Measurements from ENCODE around the gene METTL6. TPM values are rescaled to one million over a fixed set of nuclear protein-coding genes. Genes with fewer than 3 reads are reported as not detected.

The METTL6 gene
- total RNA-seq, 1 donor: 30.6 TPM

- DNase-seq (ENCODE audit: low read depth): peak; percentile 80
- TF ChIP-seq, protein P1, sequence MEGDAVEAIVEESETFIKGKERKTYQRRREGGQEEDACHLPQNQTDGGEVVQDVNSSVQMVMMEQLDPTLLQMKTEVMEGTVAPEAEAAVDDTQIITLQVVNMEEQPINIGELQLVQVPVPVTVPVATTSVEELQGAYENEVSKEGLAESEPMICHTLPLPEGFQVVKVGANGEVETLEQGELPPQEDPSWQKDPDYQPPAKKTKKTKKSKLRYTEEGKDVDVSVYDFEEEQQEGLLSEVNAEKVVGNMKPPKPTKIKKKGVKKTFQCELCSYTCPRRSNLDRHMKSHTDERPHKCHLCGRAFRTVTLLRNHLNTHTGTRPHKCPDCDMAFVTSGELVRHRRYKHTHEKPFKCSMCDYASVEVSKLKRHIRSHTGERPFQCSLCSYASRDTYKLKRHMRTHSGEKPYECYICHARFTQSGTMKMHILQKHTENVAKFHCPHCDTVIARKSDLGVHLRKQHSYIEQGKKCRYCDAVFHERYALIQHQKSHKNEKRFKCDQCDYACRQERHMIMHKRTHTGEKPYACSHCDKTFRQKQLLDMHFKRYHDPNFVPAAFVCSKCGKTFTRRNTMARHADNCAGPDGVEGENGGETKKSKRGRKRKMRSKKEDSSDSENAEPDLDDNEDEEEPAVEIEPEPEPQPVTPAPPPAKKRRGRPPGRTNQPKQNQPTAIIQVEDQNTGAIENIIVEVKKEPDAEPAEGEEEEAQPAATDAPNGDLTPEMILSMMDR (IDR thresholded peaks at IDR 0.05; ENCODE audit: insufficient read depth, low read length): no peak
- no peak overlapping the region for H3K4me3 ChIP-seq (ENCODE audit: low read depth, low read length)
Observed at GRCh38 chr3:15438983-15439382, 11.6 kb upstream of the METTL6 start.

GRCh38 chr3:15436246-15436645, 8.9 kb upstream of the METTL6 start:
- TF ChIP-seq, protein P1 (IDR thresholded peaks at IDR 0.05; ENCODE audit: insufficient read depth, low read length): no peak
- no peak for DNase-seq (ENCODE audit: low read depth)
- H3K4me3 ChIP-seq (ENCODE audit: low read depth, low read length): no peak overlapping the region

GRCh38 chr3:15434756-15435155, 7.4 kb upstream of the METTL6 start:
- H3K4me3 ChIP-seq (ENCODE audit: low read depth, low read length): no peak overlapping the region
- TF ChIP-seq, protein P1 (IDR thresholded peaks at IDR 0.05; ENCODE audit: insufficient read depth, low read length): no peak
- DNase-seq (ENCODE audit: low read depth): no peak

DNA sequence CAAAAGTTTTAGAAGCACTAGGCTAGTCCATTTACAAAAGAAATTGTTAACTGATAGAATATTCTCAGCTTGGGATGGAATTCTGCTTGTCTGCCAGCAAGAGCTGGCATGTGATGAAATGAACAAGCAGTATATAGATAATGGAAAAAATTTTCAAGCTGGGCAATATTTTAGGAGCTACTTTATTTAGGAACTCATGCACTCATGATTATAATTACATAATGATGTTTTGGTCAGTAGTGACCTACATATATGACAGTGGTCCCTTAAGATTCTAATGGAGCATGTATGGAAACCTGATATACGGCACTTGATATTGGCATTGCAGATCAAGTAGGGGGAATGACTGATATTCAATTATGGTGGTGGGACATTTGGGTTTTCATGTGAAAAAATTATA, 6.2 kb upstream of the METTL6 start:
- no peak for DNase-seq (ENCODE audit: low read depth)
- H3K4me3 ChIP-seq (ENCODE audit: low read depth, low read length): no peak overlapping the region
- TF ChIP-seq, protein P1 (IDR thresholded peaks at IDR 0.05; ENCODE audit: insufficient read depth, low read length): no peak

DNA sequence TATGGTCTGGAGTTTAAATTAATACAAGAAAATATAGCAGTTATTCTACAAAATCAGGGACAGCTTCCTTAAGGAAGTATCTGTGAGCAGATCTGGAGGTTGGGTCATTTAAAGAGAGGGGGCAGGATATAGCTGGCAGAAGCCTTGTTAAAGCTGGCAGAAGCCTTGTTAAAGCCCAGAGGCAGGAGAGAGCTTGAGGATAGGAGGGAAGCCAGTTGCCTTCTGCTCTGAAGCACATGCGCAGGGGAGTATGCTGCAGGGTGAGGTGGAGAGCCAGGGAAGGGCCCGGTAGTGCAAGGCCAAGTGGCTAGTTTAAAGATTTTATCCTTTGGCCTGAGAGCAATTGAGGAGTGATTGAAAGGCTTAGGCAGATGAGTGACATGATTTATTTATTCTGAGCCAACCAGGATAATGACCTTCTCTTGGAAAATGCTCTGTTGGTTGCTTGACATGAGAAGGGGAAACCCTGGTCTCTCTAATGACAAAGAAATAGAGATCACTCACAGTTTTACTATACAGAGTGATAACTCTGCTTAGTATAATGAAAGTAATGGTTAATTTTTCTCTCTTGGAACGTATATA, 4.0 kb upstream of the METTL6 start:
- TF ChIP-seq, protein P1 (IDR thresholded peaks at IDR 0.05; ENCODE audit: insufficient read depth, low read length): no peak
- no peak overlapping the region for H3K4me3 ChIP-seq (ENCODE audit: low read depth, low read length)
- DNase-seq (ENCODE audit: low read depth): no peak

DNA sequence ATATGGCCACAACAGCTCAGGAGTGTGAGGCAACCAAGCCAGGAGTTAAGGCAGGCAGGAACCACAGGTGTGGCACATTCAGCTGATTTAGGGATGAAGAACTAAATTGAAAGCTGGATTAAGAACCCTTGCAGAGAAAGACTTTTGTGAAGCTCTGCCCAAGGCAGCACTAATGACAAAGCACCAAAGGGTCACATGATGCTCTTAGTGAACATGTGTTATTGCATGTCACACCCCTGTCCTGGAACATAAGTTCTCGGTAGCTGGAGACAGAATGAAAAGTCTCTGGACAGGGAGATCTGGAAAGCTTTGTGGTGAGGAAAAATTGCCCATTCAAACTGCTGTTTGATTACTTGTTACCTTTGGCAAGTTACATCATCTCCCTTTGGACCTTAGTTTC, 3.3 kb upstream of the METTL6 start:
- DNase-seq (ENCODE audit: low read depth): no peak
- TF ChIP-seq, protein P1 (IDR thresholded peaks at IDR 0.05; ENCODE audit: insufficient read depth, low read length): no peak
- H3K4me3 ChIP-seq (ENCODE audit: low read depth, low read length): no peak overlapping the region

GRCh38 chr3:15429080-15429479, 1.7 kb upstream of the METTL6 start:
- H3K4me3 ChIP-seq (ENCODE audit: low read depth, low read length): peak overlapping the region; percentile 97
- no peak for DNase-seq (ENCODE audit: low read depth)
- TF ChIP-seq, protein P1 (IDR thresholded peaks at IDR 0.05; ENCODE audit: insufficient read depth, low read length): no peak

All from fibroblast of the aortic adventitia (primary cell).